ACHN (cell line): ENCODE results near the gene NIT2.

ENCODE experiments used
- DNase-seq: peaks from one replicate; pipeline ENCODE4 v3.0.0-alpha.2; 2015
- in situ Hi-C: cut with HindIII; loops from 2 replicates; pipeline ENCODE4 v1.10.0; 2017; ENCODE audit warnings: low sequenced_read_pairs, low pct_ligation_motif_present, low pct_unique_long_range_greater_than_20kb

NIT2 gene

GRCh38 chr3:100384733-100385525 is 50.4 kb downstream of the NIT2 start:
- in situ Hi-C loops, result no loop called here
- no peak for DNase-seq

DNA sequence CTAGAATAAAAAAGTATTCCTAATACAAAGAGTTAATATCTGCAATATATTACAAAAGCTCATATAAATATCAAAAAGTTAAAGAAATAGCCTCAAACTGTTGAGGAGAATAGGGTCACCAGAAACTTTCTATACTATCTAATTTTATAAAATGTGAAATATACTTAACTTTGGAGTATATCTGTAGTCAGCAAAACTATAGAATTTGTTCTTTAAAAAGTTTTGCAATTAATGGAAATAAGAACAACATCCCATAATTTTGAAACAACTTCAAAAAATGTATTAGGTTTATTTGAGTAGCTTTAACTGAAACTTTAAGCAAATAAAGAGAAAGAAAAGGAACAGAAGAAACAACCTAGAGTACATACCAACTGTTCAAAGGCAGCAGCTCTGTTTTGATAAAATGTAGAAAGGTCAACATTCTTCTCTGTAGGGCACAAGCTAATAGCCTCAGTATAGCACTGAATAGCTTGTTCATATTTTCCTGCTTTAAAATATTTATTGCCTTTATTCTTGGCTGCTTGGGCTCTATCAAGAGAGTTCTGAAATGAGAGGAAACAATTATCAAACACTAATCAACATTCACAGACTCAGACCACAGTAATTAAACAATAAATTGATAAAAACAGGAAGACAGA is 52.0 kb downstream of the NIT2 start:
- no peak for DNase-seq
- in situ Hi-C loops, result no loop called here

GRCh38 chr3:100389025-100389424 is 54.5 kb downstream of the NIT2 start:
- no peak for DNase-seq
- in situ Hi-C loops, result no loop called here

DNA sequence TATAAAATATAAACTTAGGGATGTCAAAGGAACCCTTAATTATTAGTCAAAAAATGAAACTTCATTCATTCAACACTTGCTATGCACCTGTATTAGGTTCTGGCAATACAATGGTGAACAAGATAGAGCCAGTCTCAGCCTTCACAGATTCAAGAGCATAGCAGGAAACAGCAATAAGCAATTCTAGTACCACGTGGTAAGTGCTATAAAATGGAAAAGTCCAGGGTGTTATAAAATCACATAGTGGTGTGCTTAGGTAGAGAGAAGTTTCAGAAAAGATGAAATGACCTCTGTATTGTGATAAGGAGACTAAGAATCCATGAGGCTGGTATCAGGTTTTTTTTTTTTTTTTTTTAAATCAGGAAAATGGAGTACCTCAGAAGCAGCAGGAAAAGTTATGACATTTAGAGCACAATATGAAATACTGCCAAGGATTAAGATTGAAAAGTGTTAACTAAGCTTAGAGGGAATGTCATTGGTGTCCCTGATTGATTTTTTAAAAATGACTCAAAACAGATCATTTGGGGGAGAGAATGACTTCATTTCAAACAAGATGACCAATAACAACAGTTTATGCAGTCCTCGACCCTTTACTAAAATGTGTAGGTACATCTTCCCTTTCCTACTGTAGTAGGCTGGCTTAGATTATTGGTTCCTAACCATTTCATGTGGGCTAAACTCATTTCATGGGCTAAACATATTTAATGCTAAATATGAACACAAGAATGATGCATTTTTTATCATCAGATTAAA is 61.3 kb downstream of the NIT2 start:
- in situ Hi-C loops, result no loop called here
- no peak for DNase-seq

DNA sequence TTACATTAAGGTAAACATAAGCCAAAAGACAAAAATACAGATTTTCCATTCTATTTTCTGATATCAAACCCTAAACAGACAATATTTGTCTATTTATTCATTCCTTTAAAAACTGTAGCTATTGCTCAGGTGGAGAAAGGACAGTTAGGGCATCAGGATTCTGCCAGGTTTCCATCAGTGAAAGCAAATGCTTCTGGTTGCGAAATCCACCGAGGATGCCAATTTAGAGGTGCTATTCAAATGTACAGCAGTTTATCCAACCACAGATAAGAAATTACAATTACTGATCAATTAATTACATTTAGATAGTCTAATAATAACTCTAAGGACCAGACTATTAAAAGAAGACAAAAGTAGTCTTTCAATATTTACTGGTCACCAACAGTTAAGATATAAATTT is 62.4 kb downstream of the NIT2 start:
- in situ Hi-C loops, result no loop called here
- no peak for DNase-seq

DNA sequence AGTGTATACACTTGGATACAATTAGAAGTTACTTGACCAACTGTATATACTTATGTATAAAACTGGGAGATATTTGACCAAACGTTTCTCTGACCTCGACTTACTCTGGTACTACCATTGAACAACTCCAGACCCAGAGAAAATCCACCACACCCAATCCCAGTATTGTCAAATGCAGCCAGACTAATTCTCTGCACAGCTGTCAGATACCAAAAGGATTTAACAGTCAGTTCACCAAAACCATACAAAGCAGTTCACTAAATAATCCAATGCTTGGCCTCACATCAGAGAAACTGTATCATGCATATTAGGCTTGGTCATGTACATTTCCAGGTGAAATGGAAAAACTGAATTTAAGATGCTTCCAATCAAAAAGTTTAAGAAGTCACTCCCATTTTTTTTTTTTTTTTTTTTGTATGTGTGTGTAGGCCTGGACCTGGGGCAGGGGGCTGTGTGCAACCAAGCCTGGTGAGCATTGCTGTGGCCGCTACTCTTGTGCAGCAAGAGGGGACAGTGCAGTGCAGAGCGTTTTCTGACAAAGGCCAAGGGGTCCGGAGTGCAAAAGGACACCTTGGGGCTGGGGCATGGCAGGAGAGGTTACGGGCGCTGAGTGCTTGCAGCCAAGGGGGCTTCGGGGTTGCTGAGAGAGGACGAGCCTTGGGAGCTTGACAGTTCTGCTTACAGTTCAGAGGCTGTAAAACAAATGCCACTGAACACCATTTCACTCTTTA is 64.9 kb downstream of the NIT2 start:
- no peak for DNase-seq

DNA sequence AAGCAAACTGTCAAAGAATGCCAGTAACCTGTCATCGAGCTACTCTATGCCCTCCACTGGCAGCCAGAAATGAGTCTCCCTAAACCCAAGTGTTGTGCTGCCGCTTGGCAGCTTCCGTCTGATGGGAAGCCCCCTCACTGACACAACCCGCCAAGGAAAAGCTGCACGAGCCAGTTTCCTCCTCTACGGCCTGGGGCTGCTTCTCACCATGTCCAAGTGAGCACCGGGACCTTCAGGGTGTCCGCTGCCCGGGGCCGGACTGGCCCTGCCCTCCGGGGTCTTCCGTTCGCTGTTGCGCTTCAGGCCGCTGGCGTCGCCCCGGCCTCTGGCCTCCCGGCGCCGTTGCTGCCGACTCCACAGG is 65.8 kb downstream of the NIT2 start:
- in situ Hi-C loops, result no loop called here
- DNase-seq, result peak; percentile 29

More for the DNA sequence above, 64.9 kb downstream of the NIT2 start:
- in situ Hi-C loops, result no loop called here

DNA sequence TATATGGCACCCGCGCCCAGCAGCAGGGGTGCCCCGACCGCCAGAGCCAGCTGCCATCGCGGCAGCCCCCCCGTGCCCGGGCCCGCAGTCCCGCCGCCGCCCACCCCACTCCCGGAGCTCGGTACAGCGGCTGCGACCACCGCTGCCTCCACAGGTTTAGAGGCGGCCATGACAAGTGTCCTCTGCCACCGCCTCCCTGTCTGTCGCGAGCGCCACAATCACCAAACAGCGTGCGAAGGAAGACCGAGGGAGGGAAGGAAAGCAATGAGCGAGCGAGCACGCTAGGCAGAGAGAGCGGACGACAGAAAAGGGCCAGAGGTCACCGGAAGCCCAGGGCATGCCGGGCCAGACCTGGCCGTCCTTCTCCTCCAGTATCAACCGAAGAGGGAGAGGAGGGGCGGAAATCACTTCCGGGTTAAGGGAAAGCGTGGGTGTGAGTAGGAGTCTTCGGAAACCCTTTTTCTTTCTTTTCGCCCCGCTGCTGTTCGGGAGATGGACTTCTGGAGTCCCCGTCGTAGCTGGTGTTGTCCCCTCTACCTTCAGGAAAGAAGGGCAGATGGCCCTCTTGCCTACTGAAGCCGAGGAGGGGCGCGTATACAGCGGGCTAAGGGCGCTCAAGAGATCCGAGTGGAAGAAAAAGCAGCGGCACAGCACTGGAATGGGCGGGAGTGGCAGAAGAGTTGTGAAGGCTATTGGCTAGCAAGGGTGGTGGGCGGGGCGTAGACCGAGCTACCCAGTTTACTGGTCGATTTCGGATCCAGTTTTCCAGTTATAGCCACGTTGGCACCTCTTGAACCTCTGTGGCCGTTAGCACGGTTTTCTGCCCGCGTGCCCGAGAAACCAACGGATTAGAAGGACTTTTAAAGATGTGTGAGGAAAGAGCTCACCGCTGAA is 66.5 kb downstream of the NIT2 start, which contains the start of the genes LNP1 and TOMM70:
LNP1 (plus strand) TSS at position 760 of the 894 bp plus-strand sequence. CDS start 28,191 bp downstream, outside the sequence.
TOMM70 (minus strand) TSS at position 310 of the 894 bp plus-strand sequence; CDS start at position 170, 140 bp downstream.
- DNase-seq, result peak; percentile 95
- in situ Hi-C loops, result no loop called here

GRCh38 chr3:100401674-100402041 is 67.1 kb downstream of the NIT2 start:
- in situ Hi-C loops, result no loop called here

DNA sequence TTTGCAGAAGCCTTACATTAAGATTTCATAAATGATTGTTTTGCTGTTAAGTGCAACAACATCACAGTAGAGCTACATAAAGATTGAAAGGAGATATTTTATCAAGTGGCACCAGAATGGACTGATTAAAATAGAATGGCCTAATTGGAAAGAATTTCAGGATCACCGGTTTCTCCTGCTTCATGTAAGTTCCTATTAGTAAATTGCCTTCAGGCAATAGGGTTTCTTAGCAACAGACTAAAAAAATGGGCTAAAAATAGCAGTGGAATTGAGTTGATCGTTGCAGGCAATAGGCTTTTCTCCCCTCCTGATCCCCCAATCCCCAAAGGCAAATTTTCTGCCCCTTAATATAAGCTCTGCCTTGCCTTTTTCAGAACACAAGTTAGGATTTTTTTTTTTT is 67.7 kb downstream of the NIT2 start:
- DNase-seq, result peak; percentile 18
- in situ Hi-C loops, result no loop called here

More at GRCh38 chr3:100401674-100402041, 67.1 kb downstream of the NIT2 start:
- DNase-seq, result peak; percentile 40

- in situ Hi-C loops, result no loop called here
- no peak for DNase-seq
These were observed 68.3 kb downstream of the NIT2 start for GRCh38 chr3:100402891-100403290.

DNA sequence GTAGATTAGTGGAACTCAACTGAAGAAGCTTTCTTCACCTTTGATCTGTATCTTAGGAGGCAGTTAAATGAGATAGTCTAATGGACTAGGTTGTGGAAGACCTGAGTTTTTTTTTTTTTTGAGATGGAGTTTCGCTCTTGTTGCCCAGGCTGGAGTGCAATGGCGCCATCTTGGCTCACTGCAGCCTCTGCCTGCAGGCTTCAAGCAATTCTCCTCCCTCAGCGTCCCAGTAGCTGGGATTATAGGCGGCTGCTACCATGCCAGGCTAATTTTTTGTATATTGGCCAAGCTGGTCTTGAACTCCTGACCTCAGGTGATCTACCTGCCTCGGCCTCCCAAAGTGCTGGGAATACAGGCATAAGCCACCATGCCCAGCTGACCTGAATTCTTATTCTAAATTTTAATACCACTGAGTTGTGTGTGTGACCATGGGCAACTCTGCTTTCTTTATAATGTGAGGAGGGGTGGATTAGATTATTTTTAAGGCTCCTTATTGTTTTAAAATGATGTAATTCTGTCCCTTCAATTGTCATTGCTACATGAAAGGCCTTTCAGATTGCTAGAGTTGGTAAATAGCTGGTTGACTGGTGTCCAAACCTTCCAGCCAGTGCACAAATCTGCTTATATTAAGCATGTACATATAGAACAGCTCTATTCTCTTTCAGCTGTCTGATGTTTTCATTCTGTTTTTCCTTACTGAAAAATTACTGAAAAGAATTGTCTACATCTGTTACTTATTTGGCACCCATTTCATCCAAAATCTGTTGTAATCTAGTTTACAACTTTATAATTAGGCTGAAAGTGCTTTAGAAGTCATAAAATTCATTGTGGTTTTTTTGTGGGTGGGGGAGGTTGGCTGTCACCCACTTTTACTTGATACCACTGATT is 69.0 kb downstream of the NIT2 start:
- in situ Hi-C loops, result no loop called here

GRCh38 chr3:100404250-100404548 is 69.6 kb downstream of the NIT2 start:
- in situ Hi-C loops, result no loop called here

More for the DNA sequence above, 69.0 kb downstream of the NIT2 start:
- DNase-seq, result peak; percentile 45

GRCh38 chr3:100407164-100407563 is 72.6 kb downstream of the NIT2 start:
- in situ Hi-C loops, result no loop called here

More at GRCh38 chr3:100404250-100404548, 69.6 kb downstream of the NIT2 start:
- DNase-seq, result no peak

GRCh38 chr3:100407977-100408532 is 73.5 kb downstream of the NIT2 start:
- in situ Hi-C loops, result no loop called here
- no peak for DNase-seq

More at GRCh38 chr3:100407164-100407563, 72.6 kb downstream of the NIT2 start:
- DNase-seq, result no peak
